Mesenchymal stem cell (in vitro differentiated cells and primary cell): ENCODE data around the gene OR10H5.
"Not testable (repeated sequence)": the region's sequence is repeated elsewhere in the genome, so short reads cannot be mapped to it uniquely, and the experiment has no call there.

ENCODE experiments used
- DNase-seq: peaks from one replicate; pipeline ENCODE4 v3.0.0-alpha.2; 2013
- H2AFZ ChIP-seq: one replicate; pipeline ENCODE4 v1.6.1; 2013; ENCODE audit warnings: low read depth, mild to moderate bottlenecking, control low read depth, inconsistent platforms, low read length, moderate library complexity
- H2AK5ac ChIP-seq: 2 replicates; pipeline ENCODE4 v1.6.1; 2013; ENCODE audit warnings: low read length, moderate library complexity, mild to moderate bottlenecking, inconsistent platforms; ENCODE audit not compliant: severe bottlenecking
- H2BK120ac ChIP-seq: one replicate; pipeline ENCODE4 v1.6.1; 2013; ENCODE audit warnings: low read depth, mild to moderate bottlenecking, inconsistent platforms, low read length, moderate library complexity
- H2BK12ac ChIP-seq, 2 experiments: one replicate each; pipeline ENCODE4 v1.6.1; 2013; ENCODE audit warnings: inconsistent platforms in 2 of 2, low read length in 2 of 2, mild to moderate bottlenecking in 2 of 2, moderate library complexity in 2 of 2, control low read depth in 1 of 2
- H2BK15ac ChIP-seq: one replicate; pipeline ENCODE4 v1.6.1; 2013; ENCODE audit warnings: mild to moderate bottlenecking, low read depth, inconsistent platforms; ENCODE audit not compliant: poor library complexity, severe bottlenecking
- H2BK5ac ChIP-seq: 2 replicates; pipeline ENCODE4 v1.6.1; 2013; ENCODE audit warnings: low read depth, mild to moderate bottlenecking, low read length, control low read depth, inconsistent platforms; ENCODE audit not compliant: poor library complexity, severe bottlenecking
- H3K14ac ChIP-seq, 2 experiments: one replicate each; pipeline ENCODE4 v1.6.1; 2013; ENCODE audit warnings: inconsistent platforms in 2 of 2, low read length in 2 of 2, control low read depth in 1 of 2, mild to moderate bottlenecking in 1 of 2, moderate library complexity in 1 of 2
- H3K18ac ChIP-seq, 2 experiments: one replicate each; pipeline ENCODE4 v1.6.1; 2013; ENCODE audit warnings: inconsistent platforms in 2 of 2, low read length in 2 of 2, control low read depth in 1 of 2, low read depth in 1 of 2, mild to moderate bottlenecking in 1 of 2
- H3K23ac ChIP-seq, 2 experiments: one replicate each; pipeline ENCODE4 v1.6.1; 2013; ENCODE audit warnings: inconsistent platforms in 2 of 2, low read length in 2 of 2, mild to moderate bottlenecking in 2 of 2, moderate library complexity in 2 of 2, control low read depth in 1 of 2
- H3K27ac ChIP-seq: 2 replicates; pipeline ENCODE4 v1.5.1; 2013; ENCODE audit warnings: mild to moderate bottlenecking, moderate library complexity, low read length, control low read depth, inconsistent platforms; ENCODE audit not compliant: poor library complexity, severe bottlenecking
- H3K27me3 ChIP-seq, 2 experiments: 2 replicates each; pipeline versions ENCODE4 v1.6.1 to v1.7.0; 2013; ENCODE audit warnings: low read length in 2 of 2, mild to moderate bottlenecking in 2 of 2, moderate library complexity in 2 of 2, control low read depth in 1 of 2, inconsistent platforms in 1 of 2; ENCODE audit not compliant: control insufficient read depth in 1 of 2, insufficient read depth in 1 of 2
- H3K36me3 ChIP-seq, 2 experiments: 2 replicates each; pipeline versions ENCODE4 v1.6.1 to v1.7.0; 2013; ENCODE audit warnings: low read length in 2 of 2, control low read depth in 1 of 2, inconsistent platforms in 1 of 2, low read depth in 1 of 2, mild to moderate bottlenecking in 1 of 2; ENCODE audit not compliant: insufficient read depth in 2 of 2, control insufficient read depth in 1 of 2
- H3K4ac ChIP-seq, 2 experiments: one replicate each; pipeline ENCODE4 v1.6.1; 2013; ENCODE audit warnings: inconsistent platforms in 2 of 2, low read length in 2 of 2, mild to moderate bottlenecking in 2 of 2, moderate library complexity in 2 of 2, control low read depth in 1 of 2, low read depth in 1 of 2
- H3K4me1 ChIP-seq: 2 replicates; pipeline ENCODE4 v1.6.1; 2013; ENCODE audit warnings: low read depth, low read length, control low read depth; ENCODE audit not compliant: control insufficient read depth, insufficient read depth
- H3K4me2 ChIP-seq: 2 replicates; pipeline ENCODE4 v1.6.1; 2013; ENCODE audit warnings: low read length, mild to moderate bottlenecking, inconsistent platforms; ENCODE audit not compliant: poor library complexity, severe bottlenecking
- H3K4me3 ChIP-seq, 2 experiments: 2 replicates each; pipeline versions ENCODE4 v1.5.1 to v1.7.0; 2013; ENCODE audit warnings: low read length in 2 of 2, mild to moderate bottlenecking in 2 of 2, control low read depth in 1 of 2, low read depth in 1 of 2; ENCODE audit not compliant: insufficient read depth in 1 of 2
- H3K79me1 ChIP-seq: replicated peaks from 2 replicates; pipeline ENCODE4 v1.6.1; 2013; ENCODE audit warnings: mild to moderate bottlenecking, control low read depth, low read length, inconsistent platforms; ENCODE audit not compliant: poor library complexity, severe bottlenecking
- H3K9ac ChIP-seq: 2 replicates; pipeline ENCODE4 v1.7.0; 2013; ENCODE audit warnings: mild to moderate bottlenecking, low read length, moderate library complexity
- H3K9me3 ChIP-seq: 2 replicates; pipeline ENCODE4 v1.7.0; 2013; ENCODE audit warnings: mild to moderate bottlenecking, low read length; ENCODE audit not compliant: control insufficient read depth
- H4K8ac ChIP-seq: one replicate; pipeline ENCODE4 v1.6.1; 2013; ENCODE audit warnings: inconsistent platforms, mild to moderate bottlenecking, low read length, moderate library complexity
- H4K91ac ChIP-seq: one replicate; pipeline ENCODE4 v1.6.1; 2013; ENCODE audit warnings: mild to moderate bottlenecking, low read length, inconsistent platforms
- WGBS: methylation state at CpG from one replicate; pipeline ENCODE4 v1.1.7; 2013; ENCODE audit warnings: mixed read lengths; 5-methylcytosine and 5-hydroxymethylcytosine counted together

OR10H5 gene

DNA sequence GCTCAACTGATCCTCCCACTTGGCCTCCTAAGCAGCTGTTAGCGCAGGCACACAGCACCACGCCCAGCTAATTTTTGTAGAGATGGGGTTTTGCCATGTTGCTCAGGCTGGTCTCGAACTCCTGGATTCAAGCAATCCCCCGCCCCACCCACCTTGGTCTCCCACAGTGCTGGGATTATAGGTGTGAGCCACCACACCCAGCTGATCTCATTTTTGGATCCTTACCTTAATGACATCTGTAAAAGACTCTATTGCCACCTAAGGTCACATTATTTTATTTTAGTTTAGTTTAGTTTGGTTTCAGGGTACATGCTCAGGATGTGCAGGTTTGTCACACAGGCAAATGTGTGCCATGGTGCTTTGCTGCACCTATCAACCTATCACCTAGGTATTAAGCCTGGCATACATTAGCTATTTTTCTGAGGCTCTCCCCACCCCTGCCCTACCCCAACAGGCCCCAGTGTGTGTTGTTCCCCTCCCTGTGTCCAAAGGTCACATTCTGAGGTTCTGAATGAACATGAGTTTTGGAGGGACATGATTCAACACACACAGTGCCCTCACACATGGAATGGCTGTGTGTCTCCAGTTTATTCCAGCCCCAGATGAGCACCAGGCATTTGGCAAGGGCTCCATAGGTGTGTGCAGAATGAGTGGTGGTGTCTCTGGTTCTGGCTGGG lies 1.3 kb downstream of the OR10H5 start:
- no peak overlapping the region for H3K4me2 ChIP-seq
- H2AK5ac ChIP-seq: no peak overlapping the region
- no peaks in the 10 kb centered on the region for H3K9me3 ChIP-seq
- H4K91ac ChIP-seq: no peak overlapping the region
- H3K4me3 ChIP-seq: no peak overlapping the region
- no peak overlapping the region for H3K23ac ChIP-seq
- WGBS: 60% methylated on average over 4 of the region's 4 CpGs
- no peak overlapping the region for H3K27ac ChIP-seq
- H2BK12ac ChIP-seq: no peak overlapping the region
- no peaks in the 10 kb centered on the region for H3K79me1 ChIP-seq
- H4K8ac ChIP-seq: no peak overlapping the region
- H3K9ac ChIP-seq: no peak overlapping the region
- H3K4me1 ChIP-seq: no peaks in the 10 kb centered on the region
- no peak overlapping the region for H2BK15ac ChIP-seq
- peaks cover 0 to 7% of the 10 kb centered on the region in 2 experiments for H3K27me3 ChIP-seq
- H3K18ac ChIP-seq: no peak overlapping the region
- H3K36me3 ChIP-seq: no peaks in the 10 kb centered on the region
- H3K14ac ChIP-seq: no peak overlapping the region
- no peak overlapping the region for H3K4ac ChIP-seq
- no peak overlapping the region for H2AFZ ChIP-seq
- H2BK120ac ChIP-seq: no peak overlapping the region
- H2BK5ac ChIP-seq: no peak overlapping the region
- no peak for DNase-seq

- Histone ChIP-seq H3K9ac (no peak overlapping the region), H3K27ac (no peak overlapping the region), H4K91ac (no peak overlapping the region), H3K27me3 (peaks cover 0 to 7% of the 10 kb centered on the region in 2 experiments), H2BK120ac (no peak overlapping the region), H3K4me3 (no peak overlapping the region), H3K18ac (no peak overlapping the region), H2AK5ac (no peak overlapping the region), H2BK5ac (no peak overlapping the region), H3K9me3 (no peaks in the 10 kb centered on the region), H4K8ac (no peak overlapping the region), H3K79me1 (no peaks in the 10 kb centered on the region), H2BK15ac (no peak overlapping the region), H2BK12ac (no peak overlapping the region), H3K4me2 (no peak overlapping the region), H3K14ac (no peak overlapping the region), H2AFZ (no peak overlapping the region), H3K4ac (no peak overlapping the region), H3K4me1 (no peaks in the 10 kb centered on the region), H3K23ac (no peak overlapping the region), H3K36me3 (no peaks in the 10 kb centered on the region)
- WGBS: 54% methylated on average over 6 of the region's 6 CpGs
- no peak for DNase-seq
Observed at GRCh38 chr19:15790096-15790495, 2.6 kb downstream of the OR10H5 start.

DNA sequence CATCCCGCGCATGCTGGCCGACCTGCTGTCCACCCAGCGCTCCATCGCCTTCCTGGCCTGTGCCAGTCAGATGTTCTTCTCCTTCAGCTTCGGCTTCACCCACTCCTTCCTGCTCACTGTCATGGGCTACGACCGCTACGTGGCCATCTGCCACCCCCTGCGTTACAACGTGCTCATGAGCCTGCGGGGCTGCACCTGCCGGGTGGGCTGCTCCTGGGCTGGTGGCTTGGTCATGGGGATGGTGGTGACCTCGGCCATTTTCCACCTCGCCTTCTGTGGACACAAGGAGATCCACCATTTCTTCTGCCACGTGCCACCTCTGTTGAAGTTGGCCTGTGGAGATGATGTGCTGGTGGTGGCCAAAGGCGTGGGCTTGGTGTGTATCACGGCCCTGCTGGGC lies 6.8 kb downstream of the OR10H5 start:
- H3K4me3 ChIP-seq, H3K4me2 ChIP-seq, H3K9me3 ChIP-seq, H2AFZ ChIP-seq, H2BK12ac ChIP-seq, H3K23ac ChIP-seq, H2BK5ac ChIP-seq, DNase-seq, H3K27me3 ChIP-seq, H3K4me1 ChIP-seq, H3K9ac ChIP-seq, H4K91ac ChIP-seq, H3K79me1 ChIP-seq, H3K18ac ChIP-seq, H3K14ac ChIP-seq, H2AK5ac ChIP-seq, H2BK120ac ChIP-seq, H4K8ac ChIP-seq, H2BK15ac ChIP-seq, H3K4ac ChIP-seq, H3K36me3 ChIP-seq, H3K27ac ChIP-seq: not testable (repeated sequence)
- WGBS: 91% methylated on average over 5 of the region's 18 CpGs

DNA sequence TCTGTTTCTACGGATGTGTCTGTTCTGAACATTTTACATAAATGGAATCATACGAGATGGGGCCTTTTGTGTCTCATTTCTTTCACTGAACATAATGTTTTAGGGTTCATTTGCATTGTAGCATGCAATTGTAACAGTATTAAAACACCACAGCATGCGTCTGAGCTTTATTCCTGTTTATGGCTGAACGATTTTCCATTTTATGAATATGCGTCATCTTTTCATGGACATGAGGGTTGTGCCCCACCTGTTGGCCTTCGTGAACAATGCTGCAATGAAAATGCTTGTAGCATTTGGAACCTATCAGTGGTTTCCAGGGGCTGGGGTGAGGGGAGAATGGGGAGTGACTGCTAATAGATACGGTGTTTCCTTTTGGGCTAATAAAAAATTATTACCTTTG lies 22.9 kb downstream of the OR10H5 start:
- Histone ChIP-seq H2BK15ac (no peak overlapping the region), H2AK5ac (no peak overlapping the region), H3K4me2 (no peak overlapping the region), H3K4ac (no peak overlapping the region), H2BK12ac (no peak overlapping the region), H3K18ac (no peak overlapping the region), H3K14ac (no peak overlapping the region), H4K8ac (no peak overlapping the region), H3K27me3 (peaks cover 0 to 33% of the 10 kb centered on the region in 2 experiments), H3K9ac (no peak overlapping the region), H3K9me3 (no peaks in the 10 kb centered on the region), H3K4me3 (no peak overlapping the region), H2BK5ac (no peak overlapping the region), H3K4me1 (no peaks in the 10 kb centered on the region), H3K27ac (no peak overlapping the region), H3K79me1 (no peaks in the 10 kb centered on the region), H2BK120ac (no peak overlapping the region), H3K23ac (no peak overlapping the region), H2AFZ (no peak overlapping the region), H4K91ac (no peak overlapping the region), H3K36me3 (no peaks in the 10 kb centered on the region)
- 68% methylated on average over 7 of the region's 7 CpGs for WGBS
- DNase-seq: no peak
